HepG2 (cell line): ENCODE data around the gene BCO2. TPM values are rescaled to one million over a fixed set of nuclear protein-coding genes. Genes with fewer than 3 reads are reported as not detected.

Source experiments
- ATAC-seq: fragments of 200-7000 bp; cut with Tn5 transposase; 3 replicates; pipeline ENCODE4 v1.9.1; 2020; ENCODE audit warnings: mild to moderate bottlenecking, moderate library complexity
- BruUV-seq: library from RNA; stranded (reverse); fragments of 400-500 nt; replicated peaks from 2 replicates; lab custom pipeline; 2021; lab: Mats Ljungman, UMichigan
- CTCF ChIA-PET: fragments of 300-600 bp; formaldehyde crosslinking; extraction: SDS; loops from one replicate; lab custom pipeline; 2021; ENCODE audit warnings: low total read pairs, inconsistent platforms, low intra/inter-chr PET ratio; lab: Yijun Ruan, JAX
- POLR2A ChIA-PET: fragments of 350-600 bp; sonication (Branson Sonifier 250); formaldehyde crosslinking; loops from one replicate; lab custom pipeline; 2020; ENCODE audit warnings: antibody characterized with exemption, inconsistent platforms; lab: Yijun Ruan, JAX
- DNase-seq: peaks from one replicate; pipeline ENCODE4 v3.0.0-alpha.2; 2015; ENCODE audit warnings: low spot score
- FAIRE-seq: peaks from 3 replicates; lab custom pipeline; 2011; peaks lifted over from hg19 to GRCh38; lab: Jason Lieb, UNC
- H2AFZ ChIP-seq: one replicate; pipeline ENCODE4 v1.6.1; 2011; ENCODE audit warnings: low read length, inconsistent platforms
- H3K27ac ChIP-seq: fragments of 300-600 bp; 3 replicates; pipeline ENCODE4 v1.8.0; 2011; ENCODE audit warnings: mixed run types, mild to moderate bottlenecking, mixed read lengths, low read length, inconsistent platforms; ENCODE audit not compliant: insufficient read depth; ENCODE audit errors: extremely low read length
- H3K27me3 ChIP-seq, 2 experiments: fragments of 200-600 bp in 1 of 2; 2 replicates in 1 of 2; 3 replicates in 1 of 2; pipeline versions ENCODE4 v1.6.0 to v1.8.0; 2011; ENCODE audit warnings: low read length in 2 of 2, mild to moderate bottlenecking in 2 of 2, moderate library complexity in 2 of 2, inconsistent platforms in 1 of 2; ENCODE audit not compliant: insufficient read depth in 2 of 2, control insufficient read depth in 1 of 2
- H3K36me3 ChIP-seq, 2 experiments: fragments of 200-600 bp in 1 of 2; replicated peaks in 1 of 2; 2 replicates in 1 of 2; 3 replicates in 1 of 2; pipeline versions ENCODE4 v1.5.1 to v1.8.0; 2011; ENCODE audit warnings: low read length in 2 of 2, inconsistent platforms in 1 of 2; ENCODE audit not compliant: insufficient read depth in 2 of 2, control insufficient read depth in 1 of 2
- H3K4me1 ChIP-seq: 2 replicates; pipeline ENCODE4 v1.5.1; 2012; ENCODE audit warnings: low read length, inconsistent platforms; ENCODE audit not compliant: insufficient read depth
- H3K4me2 ChIP-seq: 2 replicates; pipeline ENCODE4 v1.6.0; 2011; ENCODE audit warnings: low read depth, low read length, inconsistent platforms
- H3K4me3 ChIP-seq, 3 experiments: fragments of 200-600 bp in 1 of 3; sonication (generic), shearing (Covaris generic) in 1 of 3; replicated peaks in 1 of 3; 2 replicates each; pipeline ENCODE4 v1.5.1; 2011 to 2016; ENCODE audit warnings: low read length in 3 of 3, inconsistent platforms in 2 of 3, low read depth in 2 of 3, mild to moderate bottlenecking in 2 of 3, control low read depth in 1 of 3, mixed read lengths in 1 of 3; ENCODE audit not compliant: insufficient read depth in 1 of 3
- H3K79me2 ChIP-seq: one replicate; pipeline ENCODE4 v1.6.1; 2011; ENCODE audit warnings: low read length, inconsistent platforms; ENCODE audit not compliant: insufficient read depth
- H3K9ac ChIP-seq: 2 replicates; pipeline ENCODE4 v1.6.0; 2011; ENCODE audit warnings: mild to moderate bottlenecking, low read depth, low read length, inconsistent platforms; ENCODE audit not compliant: insufficient read depth
- H3K9me3 ChIP-seq: 2 replicates; pipeline ENCODE4 v1.5.1; 2012; ENCODE audit warnings: mild to moderate bottlenecking, low read length
- H4K20me1 ChIP-seq: 2 replicates; pipeline ENCODE4 v1.6.0; 2011; ENCODE audit warnings: inconsistent platforms, mild to moderate bottlenecking, low read length, moderate library complexity; ENCODE audit not compliant: insufficient read depth
- ARNTL ChIP-seq: sonication (generic); formaldehyde crosslinking; IDR thresholded peaks from 2 replicates; pipeline ENCODE4 v1.4.0; 2020; ENCODE audit warnings: mild to moderate bottlenecking, missing genetic modification reagents
- CBX5 ChIP-seq: sonication (generic); formaldehyde crosslinking; IDR thresholded peaks from 2 replicates; pipeline ENCODE4 v1.4.0; 2020; ENCODE audit warnings: missing genetic modification reagents, borderline replicate concordance
- DMAP1 ChIP-seq: IDR thresholded peaks from 2 replicates; pipeline ENCODE4 v1.6.1; 2016
- GATA4 ChIP-seq: sonication (generic); IDR thresholded peaks from 2 replicates; pipeline ENCODE4 v1.6.1; 2016; ENCODE audit warnings: antibody characterized with exemption, low read depth, borderline replicate concordance
- GATAD2A ChIP-seq: IDR thresholded peaks from 2 replicates; pipeline ENCODE4 v1.6.1; 2016
- PAWR ChIP-seq: sonication (generic); formaldehyde crosslinking; IDR thresholded peaks from 2 replicates; pipeline ENCODE4 v1.4.0; 2020; ENCODE audit warnings: missing genetic modification reagents, mild to moderate bottlenecking, borderline replicate concordance
- SRSF4 ChIP-seq: fragments of 200-400 bp; formaldehyde crosslinking; IDR thresholded peaks from one replicate; pipeline ENCODE4 v1.6.1; 2018; ENCODE audit warnings: mild to moderate bottlenecking, low read depth, low read length, moderate library complexity; ENCODE audit not compliant: poor library complexity, severe bottlenecking
- ZKSCAN5 ChIP-seq: sonication (generic); formaldehyde crosslinking; IDR thresholded peaks from 2 replicates; pipeline ENCODE4 v1.5.1; 2020; ENCODE audit warnings: mild to moderate bottlenecking, missing genetic modification reagents
- ZNF205 ChIP-seq: IDR thresholded peaks from 2 replicates; pipeline ENCODE4 v1.6.1; 2018; ENCODE audit warnings: missing biosample characterization, missing genetic modification reagents
- ZNF260 ChIP-seq: sonication (generic); formaldehyde crosslinking; IDR thresholded peaks from 2 replicates; pipeline ENCODE4 v1.4.0; 2020; ENCODE audit warnings: missing genetic modification reagents, low read depth, mild to moderate bottlenecking, borderline replicate concordance
- ZNF570 ChIP-seq: sonication (generic); formaldehyde crosslinking; IDR thresholded peaks from 2 replicates; pipeline ENCODE4 v1.4.0; 2020; ENCODE audit warnings: mild to moderate bottlenecking, missing genetic modification reagents, borderline replicate concordance
- ZNF607 ChIP-seq: sonication (generic); formaldehyde crosslinking; IDR thresholded peaks from 2 replicates; pipeline ENCODE4 v1.5.1; 2020; ENCODE audit warnings: missing genetic modification reagents, mild to moderate bottlenecking, borderline replicate concordance
- ZNF674 ChIP-seq: sonication (generic); formaldehyde crosslinking; IDR thresholded peaks from 2 replicates; pipeline ENCODE4 v1.5.0; 2020; ENCODE audit warnings: low read depth, mild to moderate bottlenecking, missing genetic modification reagents
- ZNF772 ChIP-seq: sonication (generic); formaldehyde crosslinking; IDR thresholded peaks from 2 replicates; pipeline ENCODE4 v1.5.0; 2020; ENCODE audit warnings: mild to moderate bottlenecking, missing genetic modification reagents
- ZNF781 ChIP-seq: sonication (generic); formaldehyde crosslinking; IDR thresholded peaks from 2 replicates; pipeline ENCODE4 v1.5.1; 2020; ENCODE audit warnings: borderline replicate concordance, mild to moderate bottlenecking, missing genetic modification reagents; ENCODE audit errors: not compliant biosample characterization
- WGBS: methylation state at CpG from one replicate; pipeline ENCODE4 v1.1.6; 2017; ENCODE audit warnings: low lambda C conversion rate; 5-methylcytosine and 5-hydroxymethylcytosine counted together
- in situ Hi-C: cut with HindIII; loops from 2 replicates; pipeline ENCODE4 v1.10.0; 2017; ENCODE audit warnings: low pct_unique_long_range_greater_than_20kb; ENCODE audit not compliant: extremely low pct_ligation_motif_present
- intact Hi-C: fragments of 100-400 bp; cut with micrococcal nuclease; formaldehyde crosslinking; loops from one replicate; pipeline ENCODE4 v1.10.0; 2022; ENCODE audit not compliant: unreplicated experiment
- polyA plus RNA-seq, 8 experiments: library from polyadenylated mRNA; depleted of rRNA in 3 of 8; stranded (reverse) in 7 of 8; unstranded in 1 of 8; fragments of >200 nt; fragmentation: Illumina TruSeq in 4 of 8; extraction: Trizol in 4 of 8; gene quantifications; 2 replicates each; pipeline versions ENCODE4 v1.2.1 to v1.2.3, GENCODE V29; 2011 to 2016; ENCODE audit warnings: low read depth in 4 of 8, missing spikeins in 1 of 8, mixed read lengths in 1 of 8; ENCODE audit not compliant: insufficient read depth in 1 of 8
- total RNA-seq, 5 experiments: library from RNA; depleted of rRNA; stranded (reverse); fragments of >200 nt; fragmentation: Illumina TruSeq; extraction: Trizol; gene quantifications; 2 replicates each; pipeline ENCODE4 v1.2.3, GENCODE V29; 2016; ENCODE audit warnings: low read depth in 1 of 5
- TF ChIP-seq, protein P1 (sequence below): sonication (generic); formaldehyde crosslinking; IDR thresholded peaks from 2 replicates; pipeline ENCODE4 v1.4.0; 2020; ENCODE audit warnings: mild to moderate bottlenecking, missing genetic modification reagents, borderline replicate concordance

The BCO2 gene
- total and polyA plus RNA-seq, 2 of the 13 experiments (the other 11 are each of a cell fraction or from before 2014, with no cell fraction given), result 0.38 to 0.58 TPM

DNA sequence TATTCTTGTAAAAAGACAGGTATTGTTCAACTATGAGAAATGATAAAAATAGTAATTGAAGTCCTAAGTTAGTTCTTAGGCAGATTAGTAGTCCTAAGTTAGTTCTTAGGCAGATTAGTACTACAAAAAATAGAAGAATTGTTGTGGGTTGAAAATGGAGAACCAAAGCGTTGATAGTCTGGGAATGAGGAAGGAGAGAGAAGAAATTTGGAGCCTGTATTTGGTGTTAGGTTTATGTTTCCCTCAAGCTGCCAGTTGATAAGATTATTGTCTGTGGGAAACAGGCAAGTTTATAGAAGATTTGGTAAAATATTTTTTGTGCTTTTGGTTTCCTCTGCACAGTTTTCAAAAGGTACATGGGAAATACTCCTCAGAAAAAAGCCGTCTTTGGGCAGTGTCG is 3.6 kb downstream of the BCO2 start:
- BruUV-seq, result no TSS peak
- in situ Hi-C loops, result loop anchor here (5.0 kb wide), 1 partner anchor 67 kb away; no protein-coding TSS in a partner anchor
- intact Hi-C loops, result no loop called here

More for the DNA sequence above, 3.6 kb downstream of the BCO2 start:
- Histone ChIP-seq H3K4me1 (peaks cover 13% of the 10 kb centered on the region), H3K4me3 (no peak overlapping the region), H3K27me3 (no peaks in the 10 kb centered on the region; a peak in 1 of 5 replicates), H3K79me2 (no peaks in the 10 kb centered on the region), H4K20me1 (no peaks in the 10 kb centered on the region), H3K27ac (no peak overlapping the region), H3K9ac (no peak overlapping the region), H3K36me3 (no peaks in the 10 kb centered on the region), H3K9me3 (no peaks in the 10 kb centered on the region), H2AFZ (no peak overlapping the region), H3K4me2 (no peak overlapping the region)
- no peak for ATAC-seq
- CTCF ChIA-PET, result no interaction called here
- no peak for FAIRE-seq
- DNase-seq, result no peak
- TF ChIP-seq ZNF570 (no peak), ARNTL (CRISPR knock-in tag) (no peak), SRSF4 (no peak), ZNF674 (CRISPR knock-in tag) (no peak), ZKSCAN5 (CRISPR knock-in tag) (no peak), GATAD2A (no peak), ZNF772 (CRISPR knock-in tag) (no peak), ZNF607 (CRISPR knock-in tag) (no peak), ZNF260 (no peak), GATA4 (no peak), DMAP1 (CRISPR knock-in tag) (no peak), ZNF205 (CRISPR knock-in tag) (no peak), ZNF781 (CRISPR knock-in tag) (no peak), CBX5 (CRISPR knock-in tag) (no peak), PAWR (CRISPR knock-in tag) (no peak)
- TF ChIP-seq, protein P1, sequence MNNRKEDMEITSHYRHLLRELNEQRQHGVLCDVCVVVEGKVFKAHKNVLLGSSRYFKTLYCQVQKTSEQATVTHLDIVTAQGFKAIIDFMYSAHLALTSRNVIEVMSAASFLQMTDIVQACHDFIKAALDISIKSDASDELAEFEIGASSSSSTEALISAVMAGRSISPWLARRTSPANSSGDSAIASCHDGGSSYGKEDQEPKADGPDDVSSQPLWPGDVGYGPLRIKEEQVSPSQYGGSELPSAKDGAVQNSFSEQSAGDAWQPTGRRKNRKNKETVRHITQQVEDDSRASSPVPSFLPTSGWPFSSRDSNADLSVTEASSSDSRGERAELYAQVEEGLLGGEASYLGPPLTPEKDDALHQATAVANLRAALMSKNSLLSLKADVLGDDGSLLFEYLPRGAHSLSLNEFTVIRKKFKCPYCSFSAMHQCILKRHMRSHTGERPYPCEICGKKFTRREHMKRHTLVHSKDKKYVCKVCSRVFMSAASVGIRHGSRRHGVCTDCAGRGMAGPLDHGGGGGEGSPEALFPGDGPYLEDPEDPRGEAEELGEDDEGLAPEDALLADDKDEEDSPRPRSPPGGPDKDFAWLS (CRISPR knock-in tag), result no peak
- POLR2A ChIA-PET, result no interaction called here
- WGBS, result 65% methylated on average over 3 of the region's 3 CpGs
